Measurements from ENCODE around the gene TRPM8.

The TRPM8 gene

DNA sequence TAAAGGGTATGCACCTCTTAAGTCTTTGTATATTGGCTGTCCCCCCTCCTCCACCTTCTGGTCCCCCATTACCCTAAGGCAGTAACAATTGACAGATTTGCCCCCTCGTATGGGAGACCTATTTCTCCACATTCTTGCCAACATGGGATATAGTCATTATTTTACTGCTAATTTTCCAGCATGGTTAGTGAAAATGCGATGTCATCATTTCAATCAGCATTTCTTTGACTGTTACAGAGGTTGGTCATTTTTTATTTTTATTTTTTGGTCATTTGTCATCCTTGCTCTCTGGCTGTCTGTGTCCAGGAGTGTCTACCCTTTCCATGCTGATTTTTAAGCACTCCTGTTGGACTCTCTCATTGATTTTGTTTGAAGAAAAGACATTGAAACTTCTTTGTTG lies 88.0 kb downstream of the TRPM8 start:
- no peaks in the 10 kb centered on the region for H3K27me3 ChIP-seq (ENCODE audit: control insufficient read depth, insufficient read depth, low read length)
- no peaks in the 10 kb centered on the region for H3K9me3 ChIP-seq (replicated peaks; ENCODE audit: low read length)
- H3K36me3 ChIP-seq (ENCODE audit: insufficient read depth, low read length) = no peaks in the 10 kb centered on the region
- no peak overlapping the region for H3K9ac ChIP-seq (ENCODE audit: low read depth, low read length)
- H3K4me1 ChIP-seq (ENCODE audit: control insufficient read depth, insufficient read depth, low read length) = peaks cover 16% of the 10 kb centered on the region
- no peak overlapping the region for H3K4me2 ChIP-seq (ENCODE audit: low read length)
- H3K4me3 ChIP-seq (ENCODE audit: low read length) = no peak overlapping the region

DNA sequence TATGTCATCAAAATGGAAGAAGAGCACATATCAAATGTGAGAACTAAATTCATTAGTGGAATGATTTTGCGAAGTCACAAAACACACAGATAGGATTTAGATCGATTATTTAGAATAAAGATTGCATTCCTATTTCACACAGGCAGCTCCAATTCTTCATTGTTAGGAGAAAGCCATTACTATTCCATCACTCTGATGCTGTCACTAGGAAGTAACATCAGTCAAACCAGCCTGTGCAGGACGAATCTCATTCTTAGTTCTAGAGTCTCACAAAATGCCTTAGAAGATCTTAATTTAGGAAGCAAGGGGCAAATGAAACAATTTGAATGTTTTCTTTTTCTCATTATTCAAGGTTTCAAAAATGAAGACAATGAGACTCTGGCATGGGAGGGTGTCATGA lies 89.3 kb downstream of the TRPM8 start:
- Histone ChIP-seq H3K4me2 (ENCODE audit: low read length) (no peak overlapping the region), H3K4me3 (ENCODE audit: low read length) (no peak overlapping the region), H3K36me3 (ENCODE audit: insufficient read depth, low read length) (no peaks in the 10 kb centered on the region), H3K4me1 (ENCODE audit: control insufficient read depth, insufficient read depth, low read length) (peaks cover 16% of the 10 kb centered on the region), H3K9ac (ENCODE audit: low read depth, low read length) (no peak overlapping the region), H3K27me3 (ENCODE audit: control insufficient read depth, insufficient read depth, low read length) (no peaks in the 10 kb centered on the region), H3K9me3 (replicated peaks; ENCODE audit: low read length) (peaks cover 3% of the 10 kb centered on the region)

DNA sequence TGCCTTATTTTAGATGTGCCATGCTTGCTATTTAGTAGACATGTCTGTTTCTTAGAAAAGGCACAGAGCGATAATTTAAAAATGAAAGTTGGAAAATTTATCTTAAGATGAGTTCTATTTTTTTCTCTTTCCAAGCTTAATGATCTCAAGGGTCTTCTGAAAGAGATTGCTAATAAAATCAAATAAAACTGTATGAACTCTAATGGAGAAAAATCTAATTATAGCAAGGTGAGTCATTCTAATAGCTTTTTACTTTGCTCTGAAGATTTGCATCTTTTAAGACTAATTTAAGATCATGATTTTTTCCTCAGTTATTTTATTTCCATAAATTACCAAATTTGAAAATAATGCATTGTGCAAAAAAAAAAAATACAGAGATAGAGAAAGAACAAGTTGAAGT lies 97.3 kb downstream of the TRPM8 start:
- Histone ChIP-seq H3K27me3 (ENCODE audit: control insufficient read depth, insufficient read depth, low read length) (no peaks in the 10 kb centered on the region), H3K36me3 (ENCODE audit: insufficient read depth, low read length) (no peaks in the 10 kb centered on the region), H3K4me3 (ENCODE audit: low read length) (no peak overlapping the region), H3K4me2 (ENCODE audit: low read length) (no peak overlapping the region), H3K4me1 (ENCODE audit: control insufficient read depth, insufficient read depth, low read length) (no peaks in the 10 kb centered on the region), H3K9ac (ENCODE audit: low read depth, low read length) (no peak overlapping the region), H3K9me3 (replicated peaks; ENCODE audit: low read length) (peaks cover 3% of the 10 kb centered on the region)

DNA sequence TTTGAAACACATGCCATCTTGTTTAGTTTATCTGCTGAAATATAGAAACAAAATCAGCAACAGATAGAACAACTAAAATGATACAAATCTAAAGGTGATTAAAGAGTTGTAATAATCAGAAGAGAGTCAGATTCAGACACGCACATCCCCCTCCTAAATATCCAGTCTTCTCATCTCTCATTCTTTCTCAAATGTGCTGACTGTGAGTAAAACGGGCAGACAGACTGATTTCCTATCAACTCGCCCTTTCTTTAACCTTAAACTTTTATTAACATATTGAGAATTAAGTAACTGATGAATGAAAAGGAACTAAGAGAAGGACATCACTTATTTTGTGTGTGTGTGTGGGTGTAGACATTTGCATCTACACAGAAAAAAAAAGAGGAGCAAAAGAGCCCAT lies 98.7 kb downstream of the TRPM8 start:
- Histone ChIP-seq H3K4me1 (ENCODE audit: control insufficient read depth, insufficient read depth, low read length) (no peaks in the 10 kb centered on the region), H3K9ac (ENCODE audit: low read depth, low read length) (no peak overlapping the region), H3K4me2 (ENCODE audit: low read length) (no peak overlapping the region), H3K27me3 (ENCODE audit: control insufficient read depth, insufficient read depth, low read length) (no peaks in the 10 kb centered on the region), H3K9me3 (replicated peaks; ENCODE audit: low read length) (peaks cover 3% of the 10 kb centered on the region), H3K36me3 (ENCODE audit: insufficient read depth, low read length) (no peaks in the 10 kb centered on the region), H3K4me3 (ENCODE audit: low read length) (no peak overlapping the region)

DNA sequence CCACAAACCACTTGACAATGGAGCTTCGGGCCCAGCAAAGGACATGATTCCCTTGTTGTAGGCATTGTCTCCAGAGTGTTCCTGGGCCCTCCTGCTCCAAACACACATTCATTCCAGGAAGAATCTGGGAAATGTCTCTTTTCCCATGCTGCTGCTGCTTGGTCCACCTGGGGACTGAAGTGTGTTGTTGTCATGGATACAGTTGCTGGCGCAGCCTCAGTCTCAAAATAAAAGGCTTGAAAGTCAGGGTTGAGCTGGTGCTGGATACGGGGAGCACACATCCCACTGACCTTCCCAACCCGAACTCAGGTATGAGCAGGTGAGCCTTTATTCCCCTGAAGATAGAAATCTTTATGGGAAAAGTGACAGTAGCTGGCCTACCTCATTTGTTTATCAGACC lies 102.7 kb downstream of the TRPM8 start:
- Histone ChIP-seq H3K27me3 (ENCODE audit: control insufficient read depth, insufficient read depth, low read length) (peaks cover 3% of the 10 kb centered on the region), H3K9ac (ENCODE audit: low read depth, low read length) (no peak overlapping the region), H3K4me3 (ENCODE audit: low read length) (no peak overlapping the region), H3K9me3 (replicated peaks; ENCODE audit: low read length) (no peaks in the 10 kb centered on the region), H3K4me1 (ENCODE audit: control insufficient read depth, insufficient read depth, low read length) (no peaks in the 10 kb centered on the region), H3K36me3 (ENCODE audit: insufficient read depth, low read length) (no peaks in the 10 kb centered on the region), H3K4me2 (ENCODE audit: low read length) (no peak overlapping the region)

DNA sequence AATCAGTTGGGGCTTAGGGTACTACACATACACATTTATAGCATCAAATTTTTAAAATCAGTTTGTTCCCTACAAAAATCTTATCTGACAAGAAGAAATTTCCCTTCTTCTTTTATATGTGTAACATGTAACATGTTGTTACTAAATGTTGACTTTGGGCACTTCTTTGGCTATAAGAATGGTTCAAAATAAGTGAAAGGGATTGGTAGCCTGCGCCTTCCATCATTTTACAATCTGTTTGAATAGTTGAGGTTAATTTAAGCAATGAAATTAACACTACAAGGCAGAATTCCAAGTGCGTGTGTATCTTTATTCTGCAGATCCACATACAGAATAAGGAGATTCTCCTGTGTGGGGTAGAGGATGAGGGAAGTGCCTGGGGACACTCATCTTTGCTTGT lies 103.2 kb downstream of the TRPM8 start:
- H3K4me2 ChIP-seq (ENCODE audit: low read length) = no peak overlapping the region
- H3K9me3 ChIP-seq (replicated peaks; ENCODE audit: low read length) = no peaks in the 10 kb centered on the region
- no peak overlapping the region for H3K9ac ChIP-seq (ENCODE audit: low read depth, low read length)
- H3K27me3 ChIP-seq (ENCODE audit: control insufficient read depth, insufficient read depth, low read length) = peaks cover 3% of the 10 kb centered on the region
- no peak overlapping the region for H3K4me3 ChIP-seq (ENCODE audit: low read length)
- H3K4me1 ChIP-seq (ENCODE audit: control insufficient read depth, insufficient read depth, low read length) = no peaks in the 10 kb centered on the region
- no peaks in the 10 kb centered on the region for H3K36me3 ChIP-seq (ENCODE audit: insufficient read depth, low read length)

DNA sequence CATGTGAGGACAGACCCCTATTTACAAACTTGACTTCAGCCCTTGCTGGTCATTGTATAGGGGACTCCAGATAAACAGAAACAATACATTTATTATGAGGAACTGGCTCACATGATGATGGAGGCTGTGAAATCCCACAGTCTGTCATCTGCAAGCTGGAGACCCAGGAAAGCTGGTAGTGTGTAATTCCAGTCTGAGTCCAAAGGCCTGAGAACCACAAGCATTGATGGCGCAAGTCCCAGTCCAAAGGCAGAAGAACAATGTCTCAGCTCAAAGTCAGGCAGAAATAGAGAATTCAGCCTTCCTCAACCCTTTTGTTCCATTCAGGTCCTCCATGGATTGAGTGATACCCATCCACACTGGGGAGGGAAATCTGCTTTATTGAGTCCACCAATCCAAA lies 105.3 kb downstream of the TRPM8 start:
- H3K9me3 ChIP-seq (replicated peaks; ENCODE audit: low read length) = no peaks in the 10 kb centered on the region
- H3K36me3 ChIP-seq (ENCODE audit: insufficient read depth, low read length) = no peaks in the 10 kb centered on the region
- H3K4me2 ChIP-seq (ENCODE audit: low read length) = no peak overlapping the region
- no peak overlapping the region for H3K4me3 ChIP-seq (ENCODE audit: low read length)
- H3K4me1 ChIP-seq (ENCODE audit: control insufficient read depth, insufficient read depth, low read length) = peaks cover 9% of the 10 kb centered on the region
- no peak overlapping the region for H3K9ac ChIP-seq (ENCODE audit: low read depth, low read length)
- peaks cover 11% of the 10 kb centered on the region for H3K27me3 ChIP-seq (ENCODE audit: control insufficient read depth, insufficient read depth, low read length)

DNA sequence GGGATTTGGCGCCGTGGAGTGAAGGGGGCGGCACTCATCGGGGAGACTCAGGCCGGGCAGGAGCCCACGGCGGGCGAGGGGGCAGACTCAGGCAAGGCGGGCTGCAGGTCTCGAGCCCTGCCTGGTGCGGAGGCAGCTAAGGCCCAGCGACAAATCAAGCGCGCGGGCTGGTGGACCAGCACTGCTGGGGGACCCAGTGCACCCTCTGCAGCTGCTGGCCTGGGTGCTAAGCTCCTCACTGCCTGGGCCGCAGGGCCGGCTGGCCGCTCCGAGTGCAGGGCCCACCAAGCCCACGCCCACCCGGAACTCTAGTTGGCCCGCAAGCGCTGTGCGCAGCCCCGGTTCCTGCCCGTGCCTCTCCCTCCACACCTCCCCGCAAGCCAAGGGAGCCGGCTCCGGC lies 107.1 kb downstream of the TRPM8 start:
- Histone ChIP-seq H3K9me3 (replicated peaks; ENCODE audit: low read length) (no peaks in the 10 kb centered on the region), H3K36me3 (ENCODE audit: insufficient read depth, low read length) (no peaks in the 10 kb centered on the region), H3K9ac (ENCODE audit: low read depth, low read length) (no peak overlapping the region), H3K27me3 (ENCODE audit: control insufficient read depth, insufficient read depth, low read length) (peaks cover 11% of the 10 kb centered on the region), H3K4me1 (ENCODE audit: control insufficient read depth, insufficient read depth, low read length) (peaks cover 9% of the 10 kb centered on the region), H3K4me3 (ENCODE audit: low read length) (no peak overlapping the region), H3K4me2 (ENCODE audit: low read length) (no peak overlapping the region)

DNA sequence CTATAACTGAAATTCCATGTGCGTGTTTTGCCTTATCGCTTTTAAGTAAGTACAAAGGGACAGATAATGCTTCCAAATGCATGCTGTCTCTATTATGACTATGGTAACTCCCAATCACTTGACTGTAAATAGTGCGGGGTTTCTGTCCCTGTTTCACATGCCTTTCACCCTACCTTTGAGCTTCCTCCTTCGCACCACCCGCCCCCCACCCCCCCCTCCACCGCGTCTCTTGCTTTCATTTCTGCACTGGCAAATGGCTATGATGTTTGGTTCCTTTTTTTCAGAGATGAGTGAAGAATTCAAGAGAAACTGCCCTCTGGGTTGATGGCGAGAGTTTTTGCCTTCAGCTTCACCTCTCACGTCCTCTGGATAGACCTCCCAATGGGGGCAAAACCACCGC lies 108.3 kb downstream of the TRPM8 start:
- H3K9me3 ChIP-seq (replicated peaks; ENCODE audit: low read length) = no peaks in the 10 kb centered on the region
- H3K4me3 ChIP-seq (ENCODE audit: low read length) = peak overlapping the region; percentile 55
- H3K4me1 ChIP-seq (ENCODE audit: control insufficient read depth, insufficient read depth, low read length) = peaks cover 9% of the 10 kb centered on the region
- H3K27me3 ChIP-seq (ENCODE audit: control insufficient read depth, insufficient read depth, low read length) = peaks cover 11% of the 10 kb centered on the region
- H3K36me3 ChIP-seq (ENCODE audit: insufficient read depth, low read length) = no peaks in the 10 kb centered on the region
- H3K9ac ChIP-seq (ENCODE audit: low read depth, low read length) = no peak overlapping the region
- H3K4me2 ChIP-seq (ENCODE audit: low read length) = peak overlapping the region; percentile 68

DNA sequence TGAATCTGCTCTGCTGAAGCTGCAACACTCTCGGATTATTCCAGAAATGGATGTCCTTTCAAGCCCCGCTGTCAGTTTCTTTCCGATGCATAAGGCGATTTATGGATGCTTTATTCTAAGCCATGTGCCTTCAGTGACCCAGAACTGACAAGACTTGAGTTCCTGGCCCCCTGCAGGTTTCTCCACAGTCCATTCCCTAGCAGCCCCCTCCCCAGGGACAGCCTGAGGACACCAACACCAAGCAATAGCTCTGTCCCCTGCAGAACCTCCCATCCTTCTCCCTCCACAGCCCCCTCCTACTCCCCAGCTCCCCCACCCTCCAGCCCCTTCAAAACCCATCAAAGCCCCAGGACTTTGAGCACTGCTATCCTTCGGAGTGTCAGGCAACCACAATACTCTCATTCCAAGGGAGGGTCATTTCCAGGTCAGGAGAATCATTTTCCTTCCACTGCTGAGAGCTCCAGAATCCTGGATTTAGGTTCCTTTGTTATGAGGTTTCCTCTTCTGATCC lies 108.8 kb downstream of the TRPM8 start:
- Histone ChIP-seq H3K27me3 (ENCODE audit: control insufficient read depth, insufficient read depth, low read length) (peaks cover 11% of the 10 kb centered on the region), H3K36me3 (ENCODE audit: insufficient read depth, low read length) (no peaks in the 10 kb centered on the region), H3K9ac (ENCODE audit: low read depth, low read length) (no peak overlapping the region), H3K4me2 (ENCODE audit: low read length) (peak overlapping the region; percentile 68), H3K9me3 (replicated peaks; ENCODE audit: low read length) (no peaks in the 10 kb centered on the region), H3K4me1 (ENCODE audit: control insufficient read depth, insufficient read depth, low read length) (peaks cover 9% of the 10 kb centered on the region), H3K4me3 (ENCODE audit: low read length) (peak overlapping the region; percentile 55)

DNA sequence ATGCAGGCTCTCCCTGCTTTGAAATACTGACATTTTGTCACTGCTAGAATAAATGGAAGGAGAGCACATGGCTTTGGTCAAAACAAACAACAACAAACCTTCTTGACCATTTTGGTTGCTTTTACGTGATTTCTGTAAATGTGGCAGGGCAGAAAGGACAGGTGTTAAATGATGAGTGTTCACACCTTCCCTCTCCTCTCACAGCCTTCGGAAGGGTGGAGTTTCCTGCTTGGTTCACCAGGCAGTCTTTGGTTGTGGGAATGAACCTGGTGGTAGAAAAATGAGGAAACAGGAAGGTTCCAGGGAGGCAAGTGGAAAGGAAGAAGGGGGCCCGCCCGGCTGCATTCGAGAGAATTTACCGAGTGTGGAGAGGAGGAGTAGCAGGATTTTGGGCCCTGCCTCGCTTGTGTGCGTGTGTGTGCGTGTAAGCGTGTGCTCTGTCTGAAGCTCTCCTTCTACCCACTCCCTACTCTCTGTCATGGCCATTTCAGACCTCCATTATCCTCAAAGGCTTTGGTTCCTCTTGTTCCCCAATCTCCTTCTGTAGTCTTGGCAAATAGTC lies 109.6 kb downstream of the TRPM8 start:
- Histone ChIP-seq H3K9me3 (replicated peaks; ENCODE audit: low read length) (no peaks in the 10 kb centered on the region), H3K9ac (ENCODE audit: low read depth, low read length) (no peak overlapping the region), H3K4me2 (ENCODE audit: low read length) (no peak overlapping the region), H3K4me3 (ENCODE audit: low read length) (no peak overlapping the region), H3K27me3 (ENCODE audit: control insufficient read depth, insufficient read depth, low read length) (peaks cover 11% of the 10 kb centered on the region), H3K36me3 (ENCODE audit: insufficient read depth, low read length) (no peaks in the 10 kb centered on the region), H3K4me1 (ENCODE audit: control insufficient read depth, insufficient read depth, low read length) (peaks cover 18% of the 10 kb centered on the region)

DNA sequence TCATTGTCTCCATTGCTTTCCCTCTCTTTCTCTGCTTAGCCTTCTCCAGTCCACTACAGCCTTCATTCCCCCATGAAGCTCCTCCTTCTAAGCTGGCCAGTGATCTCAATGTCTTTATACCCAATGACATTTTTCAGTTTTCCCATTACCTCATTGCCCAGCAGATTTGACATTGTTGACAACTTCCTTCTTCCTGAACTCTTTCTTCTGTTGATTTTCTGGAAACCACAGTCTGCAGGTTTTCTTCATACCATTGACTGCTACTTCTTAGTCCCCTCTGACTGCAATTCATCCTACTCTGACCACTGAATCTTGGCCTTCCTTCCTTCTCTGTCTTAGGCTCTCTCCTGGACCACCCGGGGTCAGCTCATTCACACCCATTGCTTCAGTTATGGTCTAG lies 110.5 kb downstream of the TRPM8 start:
- Histone ChIP-seq H3K9me3 (replicated peaks; ENCODE audit: low read length) (no peaks in the 10 kb centered on the region), H3K4me2 (ENCODE audit: low read length) (no peak overlapping the region), H3K36me3 (ENCODE audit: insufficient read depth, low read length) (no peaks in the 10 kb centered on the region), H3K27me3 (ENCODE audit: control insufficient read depth, insufficient read depth, low read length) (peaks cover 11% of the 10 kb centered on the region), H3K9ac (ENCODE audit: low read depth, low read length) (no peak overlapping the region), H3K4me3 (ENCODE audit: low read length) (no peak overlapping the region), H3K4me1 (ENCODE audit: control insufficient read depth, insufficient read depth, low read length) (peaks cover 25% of the 10 kb centered on the region)

All from skeletal muscle satellite cell (primary cell).